IMR-90 (cell line): Measurements from ENCODE around the gene MEIS2. TPM values are rescaled to one million over a fixed set of nuclear protein-coding genes. Genes with fewer than 3 reads are reported as not detected.

Experiments used
- ATAC-seq: fragments of 200-7000 bp; cut with Tn5 transposase; 2 replicates; pipeline ENCODE4 v1.9.1; 2020; ENCODE audit warnings: low read depth, mild to moderate bottlenecking, moderate library complexity
- BruUV-seq: library from RNA; stranded (reverse); fragments of 400-500 nt; replicated peaks from 2 replicates; lab custom pipeline; 2021; lab: Mats Ljungman, UMichigan
- CTCF ChIA-PET: fragments of 300-600 bp; formaldehyde crosslinking; extraction: SDS; loops from one replicate; lab custom pipeline; 2021; ENCODE audit warnings: antibody characterized with exemption; lab: Yijun Ruan, JAX
- POLR2A ChIA-PET: fragments of 300-600 bp; sonication (Branson Sonifier 250); formaldehyde crosslinking; loops from one replicate; lab custom pipeline; 2022; ENCODE audit warnings: antibody characterized with exemption; ENCODE audit not compliant: unreplicated experiment; lab: Charles Lee
- DNase-seq: peaks from one replicate; pipeline ENCODE4 v3.0.0; 2013
- H2AFZ ChIP-seq: replicated peaks from 2 replicates; pipeline ENCODE3; 2013; ENCODE audit warnings: low read length, mild to moderate bottlenecking; ENCODE audit not compliant: poor library complexity
- H2AK5ac ChIP-seq: 2 replicates; pipeline ENCODE4 v1.6.1; 2013; ENCODE audit warnings: low read depth, low read length, inconsistent platforms
- H2AK9ac ChIP-seq: replicated peaks from 2 replicates; pipeline ENCODE3; 2013; ENCODE audit warnings: mild to moderate bottlenecking, low read depth, low read length, moderate library complexity; ENCODE audit not compliant: poor library complexity
- H2BK120ac ChIP-seq: 2 replicates; pipeline ENCODE4 v1.6.1; 2013; ENCODE audit warnings: low read depth, low read length, inconsistent platforms
- H2BK15ac ChIP-seq: 3 replicates; pipeline ENCODE4 v1.6.1; 2013; ENCODE audit warnings: low read depth, low read length, inconsistent platforms
- H2BK20ac ChIP-seq: 2 replicates; pipeline ENCODE4 v1.6.1; 2013; ENCODE audit warnings: low read depth, mild to moderate bottlenecking, inconsistent platforms, low read length, moderate library complexity
- H2BK5ac ChIP-seq: 2 replicates; pipeline ENCODE4 v1.6.1; 2013; ENCODE audit warnings: mild to moderate bottlenecking, low read depth, low read length, inconsistent platforms; ENCODE audit not compliant: poor library complexity, severe bottlenecking
- H3K14ac ChIP-seq: replicated peaks from 2 replicates; pipeline ENCODE4 v1.6.1; 2013; ENCODE audit warnings: low read depth, low read length, inconsistent platforms
- H3K18ac ChIP-seq: 2 replicates; pipeline ENCODE4 v1.6.1; 2013; ENCODE audit warnings: low read depth, low read length, control low read depth
- H3K23ac ChIP-seq: 2 replicates; pipeline ENCODE4 v1.6.1; 2013; ENCODE audit warnings: low read depth, low read length, inconsistent platforms
- H3K27ac ChIP-seq: 2 replicates; pipeline ENCODE4 v1.5.1; 2013; ENCODE audit warnings: mild to moderate bottlenecking, control low read depth, low read length; ENCODE audit not compliant: insufficient read depth
- H3K27me3 ChIP-seq: 2 replicates; pipeline ENCODE4 v1.6.1; 2013; ENCODE audit warnings: low read length; ENCODE audit not compliant: control insufficient read depth, insufficient read depth
- H3K36me3 ChIP-seq: 2 replicates; pipeline ENCODE4 v1.6.1; 2013; ENCODE audit warnings: low read length, mixed read lengths; ENCODE audit not compliant: control insufficient read depth, insufficient read depth
- H3K4ac ChIP-seq: 2 replicates; pipeline ENCODE4 v1.6.1; 2013; ENCODE audit warnings: low read depth, low read length, inconsistent platforms
- H3K4me1 ChIP-seq: 2 replicates; pipeline ENCODE4 v1.6.1; 2013; ENCODE audit warnings: low read length, mixed read lengths; ENCODE audit not compliant: control insufficient read depth, insufficient read depth
- H3K4me2 ChIP-seq: 2 replicates; pipeline ENCODE4 v1.6.1; 2013; ENCODE audit warnings: low read depth, mild to moderate bottlenecking, control low read depth, low read length, moderate library complexity
- H3K4me3 ChIP-seq: 2 replicates; pipeline ENCODE4 v1.5.1; 2013; ENCODE audit warnings: low read depth, mild to moderate bottlenecking, control low read depth, low read length, moderate library complexity; ENCODE audit not compliant: insufficient read depth
- H3K56ac ChIP-seq: 2 replicates; pipeline ENCODE4 v1.6.1; 2013; ENCODE audit warnings: low read length, inconsistent platforms; ENCODE audit not compliant: insufficient read depth; ENCODE audit errors: extremely low read depth
- H3K79me1 ChIP-seq, 2 experiments: 2 replicates each; pipeline ENCODE4 v1.6.1; 2013; ENCODE audit warnings: low read length in 2 of 2, inconsistent platforms in 1 of 2, low read depth in 1 of 2
- H3K9ac ChIP-seq: 2 replicates; pipeline ENCODE4 v1.6.1; 2013; ENCODE audit warnings: low read depth, low read length, control low read depth
- H3K9me1 ChIP-seq: 2 replicates; pipeline ENCODE4 v1.6.1; 2013; ENCODE audit warnings: low read length, inconsistent platforms; ENCODE audit not compliant: insufficient read depth
- H3K9me3 ChIP-seq: 2 replicates; pipeline ENCODE4 v1.6.1; 2013; ENCODE audit warnings: low read length; ENCODE audit not compliant: control insufficient read depth, insufficient read depth
- H4K20me1 ChIP-seq: 2 replicates; pipeline ENCODE4 v1.6.1; 2013; ENCODE audit warnings: low read length, inconsistent platforms; ENCODE audit not compliant: insufficient read depth
- H4K5ac ChIP-seq: 2 replicates; pipeline ENCODE4 v1.6.1; 2013; ENCODE audit warnings: mild to moderate bottlenecking, low read depth, low read length, control low read depth
- H4K8ac ChIP-seq, 2 experiments: 2 replicates each; pipeline ENCODE4 v1.6.1; 2013; ENCODE audit warnings: low read depth in 2 of 2, low read length in 2 of 2, control low read depth in 1 of 2, inconsistent platforms in 1 of 2
- H4K91ac ChIP-seq: 2 replicates; pipeline ENCODE4 v1.6.1; 2013; ENCODE audit warnings: low read depth, low read length, inconsistent platforms; ENCODE audit not compliant: insufficient read depth
- BHLHE40 ChIP-seq: fragments of 150-350 bp; IDR thresholded peaks from 2 replicates; pipeline ENCODE4 v1.6.1; 2016; ENCODE audit warnings: mild to moderate bottlenecking, low read depth, low read length
- CHD1 ChIP-seq: IDR thresholded peaks from 2 replicates; pipeline ENCODE4 v1.6.1; 2012; ENCODE audit warnings: low read depth, low read length, improper control_type of control experiment
- MAZ ChIP-seq: IDR thresholded peaks from 2 replicates; pipeline ENCODE4 v1.6.1; 2012; ENCODE audit warnings: low read depth, mild to moderate bottlenecking, low read length, improper control_type of control experiment, moderate library complexity, borderline replicate concordance
- RFX5 ChIP-seq: IDR thresholded peaks from 2 replicates; pipeline ENCODE4 v1.8.0; 2012; ENCODE audit warnings: low read depth, mild to moderate bottlenecking, low read length, moderate library complexity
- WGBS, 2 experiments: methylation state at CpG; one replicate each; pipeline versions ENCODE4 v1.1.5 to v1.1.7; 2013; ENCODE audit warnings: missing lambda C conversion rate in 2 of 2; ENCODE audit not compliant: insufficient read length in 1 of 2; ENCODE audit errors: extremely low coverage in 2 of 2; 5-methylcytosine and 5-hydroxymethylcytosine counted together
- dilution Hi-C: fragments of 300-500 bp; cut with HindIII; formaldehyde crosslinking; loops from one replicate; pipeline ENCODE4 v1.14.3; 2018; ENCODE audit warnings: low sequenced_read_pairs; ENCODE audit not compliant: unreplicated experiment
- in situ Hi-C: fragments of 300-500 bp; cut with MboI; formaldehyde crosslinking; loops from 3 replicates; pipeline ENCODE4 v1.14.3; 2019; ENCODE audit warnings: low sequenced_read_pairs, inconsistent platforms, mixed read lengths
- intact Hi-C: fragments of 100-400 bp; cut with micrococcal nuclease; formaldehyde crosslinking; loops from 2 replicates; pipeline ENCODE4 v1.10.0; 2022
- polyA plus RNA-seq, 3 experiments: library from polyadenylated mRNA; depleted of rRNA; stranded (reverse); fragments of >200 nt; gene quantifications; 2 replicates each; pipeline ENCODE4 v1.2.3, GENCODE V29; 2012; ENCODE audit warnings: low replicate concordance in 1 of 3
- total RNA-seq: library from RNA; depleted of rRNA; stranded (reverse); fragments of >200 nt; gene quantifications from 2 replicates; pipeline ENCODE4 v1.2.3, GENCODE V29; 2012

MEIS2 gene
- total and polyA plus RNA-seq, 2 of the 4 experiments (the other 2 are of a cell fraction): 70.1 to 71.3 TPM

DNA sequence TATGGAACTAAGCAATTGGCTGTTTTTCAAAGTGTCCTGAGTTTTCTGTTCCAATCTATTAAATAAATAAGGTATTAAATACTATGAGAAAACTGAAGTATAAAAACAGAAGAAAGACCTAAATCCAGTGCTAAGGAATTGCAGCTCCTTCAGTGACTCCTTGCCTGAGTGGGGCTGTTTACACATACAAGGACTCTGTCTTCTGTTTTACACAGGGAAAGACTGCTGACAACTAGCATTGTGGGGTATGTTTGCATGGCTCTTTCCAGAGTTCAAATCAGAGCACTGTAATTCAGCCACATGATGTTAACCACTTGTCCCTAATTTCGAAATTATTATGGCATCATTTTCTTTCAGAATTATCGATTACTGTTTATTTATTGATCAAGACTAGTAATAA lies 31.3 kb upstream of the MEIS2 start:
- peak overlapping the region; percentile 33; the same call in 1 of the 2 replicates for H2BK20ac ChIP-seq
- H3K9ac ChIP-seq: no peak overlapping the region
- H3K18ac ChIP-seq: no peak overlapping the region
- no peaks in the 10 kb centered on the region for H3K79me1 ChIP-seq
- ChIA-PET POLR2A (no interaction called here), CTCF (no interaction called here)
- H2BK120ac ChIP-seq: peak overlapping the region; percentile 30; the same call in 1 of the 2 replicates
- no peak overlapping the region for H2AK9ac ChIP-seq
- no peak overlapping the region; the same call in 1 of the 2 replicates for H3K4me2 ChIP-seq
- no peak overlapping the region for H2BK15ac ChIP-seq
- no peak overlapping the region for H4K91ac ChIP-seq
- no peak for DNase-seq
- peaks cover 1% of the 10 kb centered on the region; the same call in 1 of the 2 replicates for H3K4me1 ChIP-seq
- no peak overlapping the region for H2AK5ac ChIP-seq
- H4K20me1 ChIP-seq: no peaks in the 10 kb centered on the region
- H2BK5ac ChIP-seq: no peak overlapping the region
- intact Hi-C loops: loop anchor here (2.0 to 10.0 kb wide), 6 partner anchors 31 to 1377 kb away; partner anchors contain the start of gene MEIS2
- H3K36me3 ChIP-seq: no peaks in the 10 kb centered on the region
- BruUV-seq: no TSS peak
- H3K27ac ChIP-seq: no peak overlapping the region
- H2AFZ ChIP-seq: no peak overlapping the region
- no peak overlapping the region for H4K8ac ChIP-seq
- H3K14ac ChIP-seq: 0 out of 2 replicates have a peak overlapping the region, but pooled peaks have one; percentile 61
- H3K4ac ChIP-seq: peak overlapping the region; percentile 8; the same call in 1 of the 2 replicates
- TF ChIP-seq BHLHE40 (no peak), MAZ (no peak), CHD1 (no peak), RFX5 (no peak)
- in situ Hi-C loops: loop anchor here (10.0 to 25.0 kb wide), 6 partner anchors 619 to 1844 kb away; no protein-coding TSS in a partner anchor
- H3K27me3 ChIP-seq: no peaks in the 10 kb centered on the region
- no peaks in the 10 kb centered on the region for H3K9me3 ChIP-seq
- dilution Hi-C loops: no loop called here
- ATAC-seq: peak; percentile 53
- H3K4me3 ChIP-seq: no peak overlapping the region
- 0 out of 2 replicates have a peak overlapping the region, but pooled peaks have one; percentile 64 for H3K23ac ChIP-seq
- no CpG with 5 or more reads among the region's 2 CpGs for WGBS, 2 experiments
- H3K9me1 ChIP-seq: 0 out of 2 replicates have a peak, but pooled peaks cover 2% of the 10 kb centered on the region
- H3K56ac ChIP-seq: no peak overlapping the region
- H4K5ac ChIP-seq: no peak overlapping the region
